ENCODE results near the gene GHR.

Gene GHR

GRCh38 chr5:42426016-42426415, 2.8 kb downstream of the GHR start:
- TF ChIP-seq, protein P1, sequence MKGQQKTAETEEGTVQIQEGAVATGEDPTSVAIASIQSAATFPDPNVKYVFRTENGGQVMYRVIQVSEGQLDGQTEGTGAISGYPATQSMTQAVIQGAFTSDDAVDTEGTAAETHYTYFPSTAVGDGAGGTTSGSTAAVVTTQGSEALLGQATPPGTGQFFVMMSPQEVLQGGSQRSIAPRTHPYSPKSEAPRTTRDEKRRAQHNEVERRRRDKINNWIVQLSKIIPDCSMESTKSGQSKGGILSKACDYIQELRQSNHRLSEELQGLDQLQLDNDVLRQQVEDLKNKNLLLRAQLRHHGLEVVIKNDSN (IDR thresholded peaks at IDR 0.05): no peak
- no peak for TF ChIP-seq YY1 (IDR thresholded peaks at IDR 0.05; ENCODE audit: low read depth)
- TF ChIP-seq CEBPB (IDR thresholded peaks at IDR 0.05): no peak
- TF ChIP-seq TAF1 (IDR thresholded peaks at IDR 0.05; ENCODE audit: low read depth): no peak
- no peak for TF ChIP-seq NFIC (IDR thresholded peaks at IDR 0.05)
- TF ChIP-seq TCF12 (IDR thresholded peaks at IDR 0.05; ENCODE audit: low read depth): no peak
- TF ChIP-seq, protein P2, sequence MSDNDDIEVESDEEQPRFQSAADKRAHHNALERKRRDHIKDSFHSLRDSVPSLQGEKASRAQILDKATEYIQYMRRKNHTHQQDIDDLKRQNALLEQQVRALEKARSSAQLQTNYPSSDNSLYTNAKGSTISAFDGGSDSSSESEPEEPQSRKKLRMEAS (IDR thresholded peaks at IDR 0.05): no peak
- TF ChIP-seq, protein P3, sequence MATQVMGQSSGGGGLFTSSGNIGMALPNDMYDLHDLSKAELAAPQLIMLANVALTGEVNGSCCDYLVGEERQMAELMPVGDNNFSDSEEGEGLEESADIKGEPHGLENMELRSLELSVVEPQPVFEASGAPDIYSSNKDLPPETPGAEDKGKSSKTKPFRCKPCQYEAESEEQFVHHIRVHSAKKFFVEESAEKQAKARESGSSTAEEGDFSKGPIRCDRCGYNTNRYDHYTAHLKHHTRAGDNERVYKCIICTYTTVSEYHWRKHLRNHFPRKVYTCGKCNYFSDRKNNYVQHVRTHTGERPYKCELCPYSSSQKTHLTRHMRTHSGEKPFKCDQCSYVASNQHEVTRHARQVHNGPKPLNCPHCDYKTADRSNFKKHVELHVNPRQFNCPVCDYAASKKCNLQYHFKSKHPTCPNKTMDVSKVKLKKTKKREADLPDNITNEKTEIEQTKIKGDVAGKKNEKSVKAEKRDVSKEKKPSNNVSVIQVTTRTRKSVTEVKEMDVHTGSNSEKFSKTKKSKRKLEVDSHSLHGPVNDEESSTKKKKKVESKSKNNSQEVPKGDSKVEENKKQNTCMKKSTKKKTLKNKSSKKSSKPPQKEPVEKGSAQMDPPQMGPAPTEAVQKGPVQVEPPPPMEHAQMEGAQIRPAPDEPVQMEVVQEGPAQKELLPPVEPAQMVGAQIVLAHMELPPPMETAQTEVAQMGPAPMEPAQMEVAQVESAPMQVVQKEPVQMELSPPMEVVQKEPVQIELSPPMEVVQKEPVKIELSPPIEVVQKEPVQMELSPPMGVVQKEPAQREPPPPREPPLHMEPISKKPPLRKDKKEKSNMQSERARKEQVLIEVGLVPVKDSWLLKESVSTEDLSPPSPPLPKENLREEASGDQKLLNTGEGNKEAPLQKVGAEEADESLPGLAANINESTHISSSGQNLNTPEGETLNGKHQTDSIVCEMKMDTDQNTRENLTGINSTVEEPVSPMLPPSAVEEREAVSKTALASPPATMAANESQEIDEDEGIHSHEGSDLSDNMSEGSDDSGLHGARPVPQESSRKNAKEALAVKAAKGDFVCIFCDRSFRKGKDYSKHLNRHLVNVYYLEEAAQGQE (IDR thresholded peaks at IDR 0.05; ENCODE audit: low read depth): no peak
- TF ChIP-seq ZBTB7A (IDR thresholded peaks at IDR 0.05; ENCODE audit: low read depth): no peak
- no peak for TF ChIP-seq TEAD4 (IDR thresholded peaks at IDR 0.05)
- no peak for TF ChIP-seq FOXM1 (IDR thresholded peaks at IDR 0.05; ENCODE audit: borderline replicate concordance, low read depth)

GRCh38 chr5:42429694-42430093, 6.5 kb downstream of the GHR start:
- TF ChIP-seq YY1 (IDR thresholded peaks at IDR 0.05; ENCODE audit: low read depth) (no peak), NFIC (IDR thresholded peaks at IDR 0.05) (no peak), EP300 (IDR thresholded peaks at IDR 0.05; ENCODE audit: borderline replicate concordance) (no peak), ZBTB7A (IDR thresholded peaks at IDR 0.05; ENCODE audit: low read depth) (no peak), TEAD4 (IDR thresholded peaks at IDR 0.05) (no peak), CREB1 (IDR thresholded peaks at IDR 0.05; ENCODE audit: low read depth) (no peak), TAF1 (IDR thresholded peaks at IDR 0.05; ENCODE audit: low read depth) (no peak), TCF12 (IDR thresholded peaks at IDR 0.05; ENCODE audit: low read depth) (no peak), FOXM1 (IDR thresholded peaks at IDR 0.05; ENCODE audit: borderline replicate concordance, low read depth) (no peak), CEBPB (IDR thresholded peaks at IDR 0.05) (no peak), RAD21 (IDR thresholded peaks at IDR 0.05; ENCODE audit: low read depth) (no peak), EGR1 (IDR thresholded peaks at IDR 0.05) (no peak)
- TF ChIP-seq, protein P3 (IDR thresholded peaks at IDR 0.05; ENCODE audit: low read depth): no peak
- TF ChIP-seq, protein P1 (IDR thresholded peaks at IDR 0.05): no peak
- TF ChIP-seq, protein P2 (IDR thresholded peaks at IDR 0.05): no peak

GRCh38 chr5:42434047-42434724, 10.9 kb downstream of the GHR start:
- TF ChIP-seq ZBTB7A (IDR thresholded peaks at IDR 0.05; ENCODE audit: low read depth) (no peak), EP300 (IDR thresholded peaks at IDR 0.05; ENCODE audit: borderline replicate concordance) (no peak), RAD21 (IDR thresholded peaks at IDR 0.05; ENCODE audit: low read depth) (no peak), CREB1 (IDR thresholded peaks at IDR 0.05; ENCODE audit: low read depth) (no peak), YY1 (IDR thresholded peaks at IDR 0.05; ENCODE audit: low read depth) (no peak), TEAD4 (IDR thresholded peaks at IDR 0.05) (no peak), EGR1 (IDR thresholded peaks at IDR 0.05) (no peak), TCF12 (IDR thresholded peaks at IDR 0.05; ENCODE audit: low read depth) (no peak), TAF1 (IDR thresholded peaks at IDR 0.05; ENCODE audit: low read depth) (no peak)
- TF ChIP-seq, protein P2 (IDR thresholded peaks at IDR 0.05): no peak
- TF ChIP-seq, protein P1 (IDR thresholded peaks at IDR 0.05): no peak
- TF ChIP-seq, protein P3 (IDR thresholded peaks at IDR 0.05; ENCODE audit: low read depth): no peak
